Fibroblast of gingiva (primary cell): ENCODE data around the gene CD81.

Experiments used
- DNase-seq: peaks from one replicate; pipeline ENCODE4 v3.0.0-alpha.2; 2011; ENCODE audit warnings: low read depth

Gene CD81

DNA sequence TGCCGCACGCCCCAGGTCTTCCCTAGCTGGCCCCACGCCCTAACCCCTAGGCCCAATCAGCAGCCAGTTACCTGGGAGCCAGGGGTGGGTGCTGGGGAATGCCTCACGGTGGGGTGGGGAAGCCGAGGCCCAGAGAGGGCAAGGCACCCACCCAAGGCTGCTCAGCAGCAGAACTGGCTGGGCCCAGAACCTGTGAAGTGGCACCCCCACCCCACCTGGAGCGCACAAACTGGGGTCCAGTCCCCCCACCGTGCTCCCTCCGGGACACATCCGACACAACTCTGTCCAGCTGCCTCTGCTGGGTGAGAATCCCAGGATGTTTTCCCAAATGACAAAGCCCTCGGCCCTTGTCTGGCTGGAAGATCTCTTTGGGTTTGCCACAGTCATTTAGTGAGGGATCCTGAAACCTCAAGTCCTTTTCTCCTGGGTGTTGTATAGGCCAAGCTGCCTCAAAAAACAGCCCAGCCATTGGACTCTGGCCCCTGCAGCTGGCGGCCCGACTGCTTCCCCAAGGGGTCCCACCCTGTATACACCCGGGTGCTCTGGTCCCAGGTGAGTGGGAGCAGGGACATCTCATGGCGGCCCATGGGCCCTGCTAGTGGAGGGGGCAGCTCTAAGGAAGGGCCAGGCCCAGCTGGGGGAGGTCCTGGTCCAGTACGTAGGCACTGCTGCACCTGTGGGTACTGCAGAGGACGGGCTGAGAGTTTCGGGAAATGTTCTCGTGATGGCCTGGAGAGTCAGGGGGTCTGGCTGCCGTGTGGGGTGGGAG is 44.3 kb downstream of the CD81 start:
- no peak for DNase-seq

DNA sequence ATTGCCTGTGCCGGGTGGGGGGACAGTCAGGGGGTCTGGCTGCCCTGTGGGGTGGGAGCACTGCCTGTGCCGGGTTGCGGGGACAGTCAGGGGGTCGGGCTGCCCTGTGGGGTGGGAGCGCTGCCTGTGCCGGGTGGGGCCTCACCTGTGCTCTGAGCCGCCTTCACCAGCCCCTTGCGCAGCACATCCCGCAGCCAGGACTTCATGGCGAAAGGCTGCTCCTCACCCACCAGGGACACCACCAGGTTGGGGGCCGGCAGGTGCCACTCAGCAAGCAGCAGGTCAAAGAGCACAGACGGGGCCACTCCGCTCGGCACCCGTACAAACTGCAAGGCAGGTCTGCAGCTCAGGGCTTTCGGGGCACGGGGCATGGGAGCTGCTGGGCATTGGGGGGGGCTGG is 44.9 kb downstream of the CD81 start:
- DNase-seq = no peak

DNA sequence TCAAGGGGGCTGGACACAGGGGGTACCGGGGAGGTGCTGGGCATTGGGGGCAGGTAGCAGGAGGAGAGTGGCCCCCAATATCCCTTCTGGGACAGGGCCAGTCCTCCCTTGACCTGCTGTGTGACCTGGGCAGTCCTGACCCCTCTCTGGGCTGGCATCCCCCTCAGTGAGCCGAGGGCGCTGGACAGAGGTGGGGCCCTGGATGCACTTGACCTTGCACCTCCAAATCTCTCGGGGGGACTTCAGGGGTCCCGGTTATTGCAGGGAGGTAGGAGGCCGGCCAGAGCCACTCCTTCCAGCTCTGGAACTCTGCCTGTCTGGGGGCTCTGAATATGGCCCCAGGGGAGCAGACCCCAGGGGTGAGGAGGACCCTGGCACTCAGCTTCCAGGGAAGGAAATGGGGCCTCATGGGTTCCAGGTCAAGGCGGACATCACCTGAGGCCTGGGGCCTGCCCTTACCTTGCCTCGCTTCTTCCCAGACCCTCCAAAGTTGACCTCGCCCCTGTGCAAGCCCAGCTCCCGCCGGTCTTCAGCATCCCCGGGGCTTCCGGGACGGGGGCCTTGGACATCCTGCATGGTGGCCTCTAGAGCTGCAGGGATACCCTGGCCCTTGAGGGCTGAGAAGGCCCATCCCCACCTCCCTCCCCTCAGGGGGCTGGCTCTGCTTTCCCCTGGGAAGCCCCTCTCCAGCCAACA is 45.5 kb downstream of the CD81 start:
- no peak for DNase-seq

DNA sequence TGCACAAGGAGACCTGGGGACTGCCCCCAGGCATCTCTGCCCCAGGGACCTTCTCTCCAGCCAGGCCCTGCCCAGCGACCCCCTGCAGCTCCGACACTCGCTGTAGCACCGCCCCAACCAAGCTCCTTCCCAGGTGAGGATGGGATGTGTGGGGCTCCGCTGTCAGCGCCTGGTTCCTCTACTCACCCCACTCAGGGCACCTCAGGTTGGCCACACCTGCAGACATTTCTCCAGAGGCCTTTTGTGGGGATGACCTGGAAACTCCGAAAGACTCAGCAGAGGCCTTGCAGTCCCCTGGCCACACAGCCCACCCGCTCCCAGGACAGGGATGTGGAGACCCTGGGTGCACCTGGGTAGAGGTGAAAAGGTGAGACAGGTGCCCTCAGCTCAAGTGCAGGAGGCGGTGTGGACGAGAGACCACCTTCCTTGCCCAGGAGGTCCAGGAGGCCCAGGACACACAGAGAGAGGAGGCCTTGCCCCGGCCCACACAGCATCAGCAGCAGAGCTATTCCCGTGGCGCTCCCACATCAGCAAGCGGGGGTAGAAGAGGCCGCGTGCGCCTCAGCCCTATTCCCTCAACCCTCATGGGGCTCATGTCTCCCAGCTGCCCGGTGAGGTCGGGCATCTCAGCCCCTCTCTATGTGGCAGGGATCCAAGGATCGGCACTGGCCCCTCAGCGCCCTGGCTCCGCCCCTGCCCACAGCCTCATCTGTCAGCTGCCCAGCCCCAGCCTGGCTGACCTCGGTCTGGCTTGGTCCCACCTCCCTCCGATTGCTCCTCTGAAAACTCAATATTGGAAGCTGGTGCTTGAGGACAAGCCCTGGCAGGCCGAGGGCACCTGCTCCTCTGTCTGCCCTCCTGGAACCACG is 46.3 kb downstream of the CD81 start:
- DNase-seq = no peak

- no peak for DNase-seq
These were observed 47.8 kb downstream of the CD81 start for GRCh38 chr11:2424811-2425495.

DNA sequence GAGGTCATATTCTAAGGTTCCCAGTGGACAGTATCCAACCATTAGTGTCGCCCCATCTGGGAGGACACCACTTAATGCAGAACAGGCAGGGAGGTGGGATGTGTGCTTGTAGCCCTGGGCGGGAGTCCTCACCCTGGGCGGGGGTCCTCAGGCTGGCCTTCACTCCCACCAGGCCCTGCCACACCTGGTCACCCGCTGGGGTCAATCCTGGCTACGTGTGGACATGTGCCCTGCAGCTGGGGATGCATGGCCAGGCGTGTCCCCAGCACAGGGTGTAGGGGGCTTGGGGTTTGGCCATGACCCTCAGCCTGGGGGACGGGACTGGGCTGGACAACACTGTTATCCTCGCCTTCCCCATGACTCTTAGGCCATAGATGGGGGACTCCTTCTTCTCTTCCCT is 48.4 kb downstream of the CD81 start:
- DNase-seq = no peak

DNA sequence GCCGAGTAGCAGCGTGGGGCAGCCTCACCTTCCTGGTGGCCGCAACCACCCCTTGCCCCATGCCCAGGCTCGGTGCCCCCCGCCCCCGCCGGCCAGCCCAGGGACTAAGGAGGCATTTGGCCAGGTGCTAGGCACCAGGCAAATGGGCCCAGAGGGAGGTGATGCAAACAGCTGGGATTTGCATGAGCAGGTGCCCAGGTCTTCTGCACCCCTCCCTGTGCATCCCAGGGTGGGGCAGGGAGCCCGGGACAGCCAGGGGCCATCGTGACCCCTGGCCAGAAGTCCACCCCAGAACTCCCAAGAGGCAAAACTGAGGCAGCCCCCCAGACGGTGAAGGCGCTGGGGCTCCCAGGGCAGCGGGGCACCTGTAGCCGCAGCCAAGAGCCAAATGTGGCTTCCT is 49.1 kb downstream of the CD81 start:
- DNase-seq = no peak

DNA sequence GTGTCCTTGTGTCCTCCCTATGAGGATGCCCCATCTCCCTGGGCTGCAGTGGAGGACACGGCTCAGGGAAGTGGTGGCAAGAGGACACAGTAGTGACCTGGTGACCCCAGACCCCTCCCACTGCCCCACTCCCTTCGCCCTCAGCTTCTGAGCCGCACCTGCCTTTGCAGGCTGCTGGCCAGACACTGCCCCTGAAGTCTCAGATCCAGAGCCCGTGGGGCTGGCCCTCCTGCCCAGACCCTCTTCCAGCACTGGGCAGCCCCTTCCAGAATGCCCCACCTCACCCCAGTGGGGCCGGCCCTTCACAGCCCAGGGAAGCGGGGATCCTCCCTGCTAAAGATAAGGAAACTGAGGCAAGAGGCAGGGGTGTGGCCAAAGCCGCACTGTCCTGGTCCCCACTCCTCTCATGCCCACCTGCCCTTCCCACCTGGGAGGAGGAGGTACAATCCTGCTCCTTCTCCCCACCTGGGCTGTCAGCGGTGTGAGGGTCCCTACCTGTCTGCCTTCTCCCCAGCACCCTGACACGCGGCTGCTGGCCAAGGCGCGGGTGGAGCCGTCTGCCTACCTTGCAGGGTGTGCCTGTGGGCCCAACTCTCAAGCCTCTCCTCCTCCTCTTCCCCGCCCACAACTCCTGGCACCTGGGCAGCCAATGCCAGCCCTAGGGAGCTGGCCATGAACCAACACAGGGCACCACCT is 49.9 kb downstream of the CD81 start:
- DNase-seq = no peak

DNA sequence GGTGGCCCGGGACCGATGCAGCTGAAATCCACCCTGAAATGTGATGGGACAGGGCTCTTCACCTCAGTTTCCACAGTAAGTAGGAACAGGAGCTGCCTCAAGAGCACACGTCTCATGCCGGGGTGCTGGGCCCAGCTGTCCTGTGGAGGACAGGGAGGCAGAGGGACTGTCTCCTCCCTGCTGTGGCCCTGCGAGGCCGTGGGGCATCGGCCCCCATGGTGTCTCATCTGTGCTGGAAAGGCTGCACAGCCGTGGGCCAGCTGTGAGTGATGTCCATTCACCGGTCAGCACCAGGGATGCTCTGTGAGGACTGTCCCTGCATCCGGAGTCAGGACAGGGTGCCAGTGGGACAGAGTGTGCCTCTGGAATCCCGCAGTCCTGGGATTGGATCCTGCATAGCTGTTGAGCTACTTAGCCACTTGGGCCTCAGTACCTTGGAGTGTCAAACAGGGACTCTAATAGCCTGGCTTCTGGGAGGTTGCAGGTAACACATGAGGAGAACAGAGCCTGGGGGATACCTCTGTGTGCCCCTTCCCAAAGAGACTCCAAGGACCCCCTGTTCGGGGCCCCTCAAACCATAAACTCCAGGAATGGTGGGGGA is 50.7 kb downstream of the CD81 start:
- no peak for DNase-seq

- no peak for DNase-seq
These were observed 51.2 kb downstream of the CD81 start for GRCh38 chr11:2428322-2428795.

DNA sequence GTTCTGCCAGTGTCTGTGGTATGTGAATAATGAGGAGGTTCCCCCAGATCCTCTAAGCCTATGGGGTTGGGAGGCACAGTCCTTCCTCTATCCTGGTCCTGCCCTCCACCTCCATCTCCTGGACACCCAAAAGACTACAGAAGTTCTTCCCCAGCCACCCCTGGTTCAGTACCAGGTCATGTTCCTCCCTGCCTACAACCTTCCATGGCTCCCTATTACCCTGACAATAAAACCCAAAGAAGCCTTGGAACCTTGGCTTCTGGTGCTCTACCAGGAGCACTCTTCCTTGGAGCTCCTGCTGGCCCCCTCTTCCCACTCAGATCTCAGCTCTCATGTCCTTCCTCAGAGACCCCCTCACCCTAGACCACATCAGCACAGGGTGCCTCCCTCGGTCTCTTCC is 54.3 kb downstream of the CD81 start:
- no peak for DNase-seq

DNA sequence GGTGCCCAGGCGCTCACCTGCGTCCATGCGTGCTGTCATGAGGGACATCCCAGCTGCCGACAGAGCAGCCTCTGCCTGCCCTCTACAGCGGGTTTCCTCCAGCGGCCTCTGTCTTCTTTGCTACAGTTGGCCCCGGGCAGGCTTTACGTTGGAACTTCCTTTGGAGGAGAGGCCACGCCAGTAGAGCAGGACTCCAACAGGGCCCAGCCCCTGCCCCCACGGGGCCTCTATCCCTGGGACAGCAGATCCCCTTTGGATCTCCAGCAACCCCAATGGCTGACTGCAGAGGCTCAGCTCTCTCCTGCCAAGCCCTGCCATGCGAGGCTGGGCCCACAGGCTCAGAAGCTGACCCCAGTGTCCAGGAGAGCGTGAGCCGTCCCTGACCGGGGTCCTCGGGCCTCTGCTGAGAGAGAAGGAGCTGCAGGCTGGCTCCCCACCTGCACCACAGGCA is 55.1 kb downstream of the CD81 start:
- DNase-seq = no peak

- DNase-seq = no peak
These were observed 55.5 kb downstream of the CD81 start for GRCh38 chr11:2432628-2433071.

DNA sequence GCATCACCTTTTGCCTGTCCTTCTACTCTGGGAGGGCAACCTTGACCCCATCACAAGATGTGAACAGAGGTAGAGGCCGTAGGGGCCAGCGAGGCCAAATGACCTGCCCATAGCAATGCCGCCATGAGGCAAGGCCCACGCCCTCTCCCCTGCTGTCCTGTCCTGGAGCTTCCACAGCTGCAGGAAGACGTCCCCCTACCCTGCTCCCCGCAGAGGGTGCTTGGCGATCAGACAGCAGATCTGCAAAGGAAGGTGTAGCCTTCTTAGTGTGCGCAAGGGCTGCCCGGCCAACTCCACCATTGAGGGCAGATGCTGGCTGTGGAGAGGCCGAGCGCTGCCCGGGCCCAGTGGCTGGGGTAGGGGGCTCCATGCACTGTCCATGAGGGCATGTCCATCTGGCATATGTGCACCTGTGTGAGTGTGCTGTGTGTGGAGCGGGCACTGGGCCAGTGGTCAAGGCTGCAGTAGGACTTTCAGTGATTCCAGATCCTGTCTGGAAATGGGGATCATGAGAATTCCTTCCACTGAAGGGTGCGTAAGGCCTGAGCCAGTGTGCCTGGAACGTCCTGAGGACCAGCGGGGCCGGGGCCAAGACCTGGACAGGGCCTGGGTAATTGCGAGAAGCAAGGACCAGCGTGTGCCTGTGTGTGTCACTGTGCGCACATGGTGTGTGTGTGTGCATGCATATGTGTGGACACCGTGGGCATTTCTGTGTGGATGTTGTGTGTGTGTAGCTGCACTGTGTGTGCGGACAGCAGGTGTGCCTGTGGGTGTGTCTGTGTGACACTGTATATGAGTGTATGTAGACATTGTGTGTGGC is 56.2 kb downstream of the CD81 start:
- no peak for DNase-seq

GRCh38 chr11:2434008-2434407 is 56.9 kb downstream of the CD81 start:
- no peak for DNase-seq

GRCh38 chr11:2434506-2435255 is 57.6 kb downstream of the CD81 start:
- no peak for DNase-seq

- DNase-seq = no peak
These were observed 58.3 kb downstream of the CD81 start for GRCh38 chr11:2435288-2436012.

DNA sequence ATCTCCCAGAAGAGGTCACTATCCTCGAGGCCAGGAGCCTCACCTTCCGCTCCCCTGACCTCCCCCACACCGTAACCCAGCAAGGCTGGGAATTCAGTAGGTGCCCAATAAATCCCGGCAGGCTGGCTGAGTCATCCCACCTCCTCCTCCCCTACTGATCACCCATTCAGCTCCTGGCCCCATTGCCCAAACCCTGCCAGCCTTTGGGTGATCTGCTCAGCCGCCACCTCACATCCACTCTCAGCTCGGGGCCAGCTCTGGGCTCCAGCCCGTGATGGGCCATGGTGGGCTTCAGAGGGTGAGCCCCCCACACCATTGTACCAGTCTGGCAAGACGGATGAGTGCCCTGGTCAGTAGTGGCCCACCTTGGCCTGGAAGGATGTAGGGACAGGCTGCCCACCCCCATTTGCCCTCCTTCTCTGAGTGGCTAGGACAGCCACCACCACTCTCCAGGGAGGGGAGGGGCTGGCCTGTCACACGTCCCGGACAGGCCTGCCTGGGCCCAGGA is 59.0 kb downstream of the CD81 start:
- no peak for DNase-seq
